Measurements from ENCODE around the gene TPST1. TPM values are rescaled to one million over a fixed set of nuclear protein-coding genes. Genes with fewer than 3 reads are reported as not detected.

TPST1 gene
- total RNA-seq, 1 experiment from 2014 or later: 15.9 TPM

GRCh38 chr7:66310620-66311019 is 105.5 kb downstream of the TPST1 start:
- H4K91ac ChIP-seq (ENCODE audit: insufficient read length, low read depth, low read length): no peak overlapping the region
- WGBS (ENCODE audit: extremely low coverage, insufficient read length, low lambda C conversion rate): no CpG with 5 or more reads among the region's 2 CpGs
- H3T11ph ChIP-seq (ENCODE audit: low read length): no peak overlapping the region
- H3K27ac ChIP-seq (ENCODE audit: insufficient read length, low read depth, low read length): no peak overlapping the region
- Mint-ChIP-seq H3K27me3 (ENCODE audit: low read depth) (no peaks in the 10 kb centered on the region), H3K9me3 (no peaks in the 10 kb centered on the region), H3K4me1 (peaks cover 17 to 20% of the 10 kb centered on the region in 2 experiments), H3K4me3 (no peak overlapping the region), H3K27ac (no peak overlapping the region), H3K36me3 (ENCODE audit: insufficient read depth in 1 of 3, low read depth in 3 of 3) (no peaks in the 10 kb centered on the region)
- H3K23me2 ChIP-seq (ENCODE audit: insufficient read length, low read depth, low read length, poor library complexity, severe bottlenecking): no peaks in the 10 kb centered on the region
- H3K4me1 ChIP-seq (ENCODE audit: insufficient read depth, low read length): peaks cover 2% of the 10 kb centered on the region; the same call in 1 of the 2 replicates
- no peak overlapping the region for H2AFZ ChIP-seq (ENCODE audit: low read length)
- no peak overlapping the region for H2BK20ac ChIP-seq (ENCODE audit: low read depth, low read length, poor library complexity, severe bottlenecking)
- no peak for DNase-seq
- no peak overlapping the region for H4K8ac ChIP-seq (replicated peaks; ENCODE audit: insufficient read length, low read depth, low read length)
- H2BK120ac ChIP-seq (ENCODE audit: low read depth, low read length, poor library complexity, severe bottlenecking): no peak overlapping the region
- H3K23ac ChIP-seq (ENCODE audit: insufficient read length, low read depth, low read length): no peak overlapping the region
- no peaks in the 10 kb centered on the region for H3K79me2 ChIP-seq (ENCODE audit: insufficient read depth, low read length)
- no peaks in the 10 kb centered on the region for H3K79me1 ChIP-seq (ENCODE audit: insufficient read depth, low read depth, low read length, poor library complexity, severe bottlenecking)
- TF ChIP-seq CTCF (conservative IDR thresholded peaks at IDR 0.05): no peak
- no peak overlapping the region for H3K18ac ChIP-seq (ENCODE audit: insufficient read length, low read depth, low read length)
- no peak overlapping the region for H3K14ac ChIP-seq (ENCODE audit: insufficient read depth, low read length)
- H2BK5ac ChIP-seq (ENCODE audit: insufficient read length, low read length): no peak overlapping the region
- no peak overlapping the region for H3K4ac ChIP-seq (ENCODE audit: low read depth, low read length)
- H3K9ac ChIP-seq (ENCODE audit: extremely low read depth, insufficient read length, low read length): no peak overlapping the region
- no peaks in the 10 kb centered on the region for H4K20me1 ChIP-seq (ENCODE audit: control insufficient read depth, insufficient read depth, insufficient read length)
- H3K4me2 ChIP-seq (ENCODE audit: insufficient read depth, insufficient read length, low read length): no peak overlapping the region
- no peak overlapping the region for H4K5ac ChIP-seq (ENCODE audit: insufficient read length, low read depth, low read length)
- H3K27me3 ChIP-seq (ENCODE audit: insufficient read depth, low read length): no peaks in the 10 kb centered on the region
- no peak overlapping the region for H3K56ac ChIP-seq (ENCODE audit: insufficient read length, low read depth, low read length)
- H2AK5ac ChIP-seq (ENCODE audit: insufficient read length, low read length): no peak overlapping the region
- H3K9me3 ChIP-seq (ENCODE audit: control insufficient read depth, low read depth, low read length): no peaks in the 10 kb centered on the region
- H2BK12ac ChIP-seq (ENCODE audit: insufficient read length, low read depth, low read length): no peak overlapping the region
- no peak overlapping the region for H2BK15ac ChIP-seq (ENCODE audit: low read depth, low read length)
